Heart right ventricle (tissue), 16 donors: ENCODE data around the gene BTBD19. TPM values are rescaled to one million over a fixed set of nuclear protein-coding genes. Genes with fewer than 3 reads are reported as not detected.

Source experiments
- ATAC-seq, 8 donors: fragments of 200-7000 bp; cut with Tn5 transposase; one replicate each; pipeline ENCODE4 v1.9.1; 2020; ENCODE audit warnings: mild to moderate bottlenecking in 8 of 8, moderate library complexity in 8 of 8, moderate number of reproducible peaks in 1 of 8
- DNase-seq, 2 donors: peaks; one replicate each; pipeline ENCODE4 v3.0.0-alpha.2; 2020
- H3K27ac ChIP-seq, 10 donors: fragments of 200-600 bp; sonication (generic) in 2 of 10; one replicate each; pipeline versions ENCODE4 v1.5.0 to v1.8.0; 2020 to 2022; ENCODE audit warnings: mild to moderate bottlenecking in 3 of 10
- H3K27me3 ChIP-seq, 7 donors: fragments of 200-600 bp; one replicate each; pipeline ENCODE4 v1.8.0; 2021 to 2022; ENCODE audit warnings: mild to moderate bottlenecking in 2 of 7
- H3K36me3 ChIP-seq, 9 donors: fragments of 200-600 bp; sonication (generic) in 1 of 9; one replicate each; pipeline versions ENCODE4 v1.5.0 to v1.8.0; 2020 to 2022; ENCODE audit warnings: mild to moderate bottlenecking in 2 of 9
- H3K4me1 ChIP-seq, 9 donors: fragments of 200-600 bp; sonication (generic) in 1 of 9; one replicate each; pipeline versions ENCODE4 v1.5.0 to v1.8.0; 2020 to 2022; ENCODE audit warnings: mild to moderate bottlenecking in 4 of 9
- H3K4me3 ChIP-seq, 10 donors: fragments of 200-600 bp; sonication (generic) in 2 of 10; one replicate each; pipeline versions ENCODE4 v1.5.0 to v1.8.0; 2020 to 2022; ENCODE audit warnings: mild to moderate bottlenecking in 7 of 10, moderate library complexity in 2 of 10
- H3K9me3 ChIP-seq, 11 donors: fragments of 200-600 bp in 10 of 11; sonication (generic) in 2 of 11; one replicate each; pipeline versions ENCODE4 v1.5.0 to v1.8.0; 2013 to 2022; ENCODE audit warnings: mild to moderate bottlenecking in 2 of 11, control low read depth in 1 of 11, moderate library complexity in 1 of 11
- CTCF ChIP-seq, 9 donors: fragments of 200-600 bp; sonication (generic) in 2 of 9; IDR thresholded peaks; one replicate each; pipeline versions ENCODE4 v1.5.0 to v1.8.0; 2021 to 2022; ENCODE audit warnings: antibody characterized with exemption in 9 of 9, mild to moderate bottlenecking in 5 of 9, moderate library complexity in 1 of 9
- WGBS, 2 donors: extraction: QIAGEN DNeasy Blood & Tissue Kit; methylation state at CpG; one replicate each; pipeline ENCODE4 v1.1.7; 2013; ENCODE audit warnings: inconsistent platforms in 1 of 2; 5-methylcytosine and 5-hydroxymethylcytosine counted together
- intact Hi-C, 10 donors: fragments of 100-400 bp; cut with DNase I; formaldehyde crosslinking; loops; one replicate each; pipeline versions ENCODE4 v1.11.1 to v1.14.2; 2022
- polyA plus RNA-seq, 2 donors: library from polyadenylated mRNA; stranded (reverse); fragments of 200-250 nt; gene quantifications; one replicate each; pipeline ENCODE4 v1.2.3, GENCODE V29; 2013
- total RNA-seq, 10 donors: library from RNA; stranded (reverse); fragmentation: NEBNext Ultra II Directional in 3 of 10; extraction: Animal tissue kit (Norgen Biotek cat#: 25700) in 3 of 10; gene quantifications; one replicate each; pipeline versions ENCODE4 v1.2.1 to v1.2.4, GENCODE V29; 2021 to 2023
- donor health status: Arrhythmogenic right ventricular cardiomyopathy.
- donor health status: ischemic (EF 13 %, LVEDD 7.1; RV severe dilation, severe dysfunction).
- donor health status: healthy with polysubstance abuse.
- donor health status: DM: no; HTN: yes; CAD: no.
- donor health status: DM: no; HTN: no; CAD: no.
- donor health status: ischemic (EF 25% LVEDD 6.9; RV normal size, moderate dysfunction).
- donor health status: ischemic (EF 25% LVEDD 5.7; RV mildly dilated, moderate dysfunction).
- donor health status: healthy.
- donor health status: DM: yes; HTN: yes; CAD: no.
- donor health status: Ischemic cardiomyopathy.
- donor health status: ischemic (EF 35%, LVEDD 5.7; RV mildly dilated, moderate dysfunction).
- donor health status: nonischemic (EF 11% LVEDD 7.7; RV severe dilation, severe dysfunction).
- donor health status: DM: yes; HTN: yes; CAD: no.
- donor health status: PGD.
- donor health status: ischemic (EF 29% LVEDD 5.4; RV normal size, mild dysfunction).
- donor health status: nonischemic (EF 23%, LVEDD 6.1; RV moderate dilation, normal function).

The BTBD19 gene
- total and polyA plus RNA-seq, 12 donors = 1.8 to 12.5 (median 3.2) TPM

GRCh38 chr1:44826375-44827196 is 18.3 kb downstream of the BTBD19 start:
- Histone ChIP-seq H3K4me3 (peak overlapping the region in 4 of 10 donors; percentile 17 to 37 (median 25)), H3K9me3 (no peaks in the 10 kb centered on the region), H3K27ac (peak overlapping the region in 9 of 10 donors; percentile 39 to 79 (median 53)), H3K36me3 (no peaks in the 10 kb centered on the region), H3K4me1 (peaks cover 0 to 29% (median 10%) of the 10 kb centered on the region in 9 donors), H3K27me3 (no peaks in the 10 kb centered on the region)
- ATAC-seq = peak; percentile 65 to 93 (median 85)
- DNase-seq = peak; percentile 66 to 77
- WGBS, 2 donors = 52 to 55% methylated on average over 24 of the region's 24 CpGs
- TF ChIP-seq CTCF (IDR thresholded peaks at IDR 0.05) = no peak
- intact Hi-C loops = loop anchor here in 1 of 10 donors (5.0 kb wide), 1 partner anchor 39 kb away; the partner anchor contains the start of gene BEST4

GRCh38 chr1:44827197-44828002 is 19.1 kb downstream of the BTBD19 start:
- Histone ChIP-seq H3K27me3 (no peaks in the 10 kb centered on the region), H3K36me3 (no peaks in the 10 kb centered on the region), H3K27ac (peak overlapping the region in 6 of 10 donors; percentile 41 to 79 (median 60)), H3K4me1 (peaks cover 0 to 29% (median 10%) of the 10 kb centered on the region in 9 donors), H3K4me3 (no peak overlapping the region), H3K9me3 (no peaks in the 10 kb centered on the region)
- intact Hi-C loops = loop anchor here in 1 of 10 donors (5.0 kb wide), 1 partner anchor 40 kb away; the partner anchor contains the start of gene BEST4
- 90 to 91% methylated on average over 28 of the region's 28 CpGs for WGBS, 2 donors
- no peak for TF ChIP-seq CTCF (IDR thresholded peaks at IDR 0.05)
- DNase-seq = no peak
- ATAC-seq = peak in 1 of 8 donors; percentile 3

GRCh38 chr1:44828003-44828651 is 19.8 kb downstream of the BTBD19 start:
- Histone ChIP-seq H3K4me3 (no peak overlapping the region), H3K9me3 (no peaks in the 10 kb centered on the region), H3K27me3 (no peaks in the 10 kb centered on the region), H3K27ac (no peak overlapping the region), H3K36me3 (no peaks in the 10 kb centered on the region), H3K4me1 (peaks cover 0 to 29% (median 10%) of the 10 kb centered on the region in 9 donors)
- whole genome bisulfite sequencing, 2 donors = 96% methylated on average over 21 of the region's 21 CpGs
- intact Hi-C loops = loop anchor here in 1 of 10 donors (5.0 kb wide), 1 partner anchor 41 kb away; the partner anchor contains the start of gene BEST4
- no peak for TF ChIP-seq CTCF (IDR thresholded peaks at IDR 0.05)
- ATAC-seq = no peak
- no peak for DNase-seq
